Measurements from ENCODE around the gene GNB2.
A peak's percentile ranks its signal among the peaks of the same experiment; 100 is the strongest.
"Not testable (repeated sequence)": the region's sequence is repeated elsewhere in the genome, so short reads cannot be mapped to it uniquely, and the experiment has no call there.

GNB2 gene

DNA sequence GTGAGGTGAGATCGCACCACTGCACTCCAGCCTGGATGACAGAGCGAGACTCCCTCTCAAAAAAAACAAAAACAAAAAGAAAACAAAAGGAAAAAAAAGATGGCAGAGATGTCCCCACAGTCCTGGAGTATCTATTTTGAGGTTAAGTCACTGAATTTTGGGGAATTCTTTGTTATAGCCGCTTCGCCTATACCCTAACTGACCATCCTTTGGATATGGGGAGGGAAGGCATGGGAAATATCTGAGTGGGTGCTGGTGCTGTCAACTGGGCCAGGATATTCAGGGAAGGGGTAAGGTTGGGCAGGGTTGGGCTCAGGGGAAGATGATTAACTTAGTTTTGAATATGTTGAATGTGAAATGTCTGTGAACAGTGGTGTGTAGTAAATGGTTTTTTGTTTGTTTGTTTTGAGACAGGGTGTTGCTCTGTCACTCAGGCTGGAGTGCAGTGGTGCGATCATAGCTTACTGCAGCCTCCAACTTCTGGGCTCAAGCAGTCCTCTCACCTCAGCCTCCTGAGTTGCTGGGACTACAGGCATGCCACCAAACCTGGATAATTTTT is 8.3 kb upstream of the GNB2 start:
- no peak for DNase-seq

- no peak for DNase-seq
These were observed 6.0 kb upstream of the GNB2 start for GRCh38 chr7:100667331-100668068.

DNA sequence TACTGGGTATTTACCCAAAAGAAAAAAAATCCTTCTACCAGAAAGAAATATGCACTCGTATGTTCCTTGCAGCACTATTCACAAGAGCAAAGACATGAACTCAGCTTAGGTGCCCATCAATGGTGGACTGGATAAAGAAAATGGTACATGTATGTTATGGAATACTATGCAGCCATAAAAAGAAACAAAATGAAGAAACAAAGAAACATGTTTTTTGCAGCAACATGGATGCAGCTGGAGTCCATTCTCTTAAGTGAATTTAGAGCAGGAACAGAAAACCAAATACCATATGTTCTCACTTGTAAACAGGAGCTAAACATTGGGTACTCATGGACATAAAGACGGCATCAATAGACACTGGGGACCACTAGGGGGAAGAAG is 5.5 kb upstream of the GNB2 start:
- DNase-seq = no peak

DNA sequence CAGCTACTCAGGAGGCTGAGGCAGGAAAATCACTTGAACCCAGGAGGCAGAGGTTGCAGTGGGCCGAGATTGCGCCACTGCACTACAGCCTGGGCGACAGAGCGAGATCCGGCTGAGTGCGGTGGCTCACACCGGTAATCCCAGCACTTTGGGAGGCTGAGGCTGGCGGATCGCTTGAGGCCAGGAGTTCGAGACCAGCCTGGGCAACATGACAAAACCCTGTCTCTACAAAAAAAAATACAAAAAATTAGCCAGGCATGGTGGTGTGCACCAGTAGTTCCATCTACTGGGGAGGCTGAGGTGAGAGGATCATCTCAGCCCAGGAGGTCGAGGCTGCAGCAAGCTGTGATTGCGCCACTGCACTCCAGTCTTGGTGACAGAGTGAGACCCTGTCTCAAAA is 4.4 kb upstream of the GNB2 start:
- DNase-seq = not testable (repeated sequence)

GRCh38 chr7:100670074-100670473 is 3.5 kb upstream of the GNB2 start:
- no peak for DNase-seq

DNA sequence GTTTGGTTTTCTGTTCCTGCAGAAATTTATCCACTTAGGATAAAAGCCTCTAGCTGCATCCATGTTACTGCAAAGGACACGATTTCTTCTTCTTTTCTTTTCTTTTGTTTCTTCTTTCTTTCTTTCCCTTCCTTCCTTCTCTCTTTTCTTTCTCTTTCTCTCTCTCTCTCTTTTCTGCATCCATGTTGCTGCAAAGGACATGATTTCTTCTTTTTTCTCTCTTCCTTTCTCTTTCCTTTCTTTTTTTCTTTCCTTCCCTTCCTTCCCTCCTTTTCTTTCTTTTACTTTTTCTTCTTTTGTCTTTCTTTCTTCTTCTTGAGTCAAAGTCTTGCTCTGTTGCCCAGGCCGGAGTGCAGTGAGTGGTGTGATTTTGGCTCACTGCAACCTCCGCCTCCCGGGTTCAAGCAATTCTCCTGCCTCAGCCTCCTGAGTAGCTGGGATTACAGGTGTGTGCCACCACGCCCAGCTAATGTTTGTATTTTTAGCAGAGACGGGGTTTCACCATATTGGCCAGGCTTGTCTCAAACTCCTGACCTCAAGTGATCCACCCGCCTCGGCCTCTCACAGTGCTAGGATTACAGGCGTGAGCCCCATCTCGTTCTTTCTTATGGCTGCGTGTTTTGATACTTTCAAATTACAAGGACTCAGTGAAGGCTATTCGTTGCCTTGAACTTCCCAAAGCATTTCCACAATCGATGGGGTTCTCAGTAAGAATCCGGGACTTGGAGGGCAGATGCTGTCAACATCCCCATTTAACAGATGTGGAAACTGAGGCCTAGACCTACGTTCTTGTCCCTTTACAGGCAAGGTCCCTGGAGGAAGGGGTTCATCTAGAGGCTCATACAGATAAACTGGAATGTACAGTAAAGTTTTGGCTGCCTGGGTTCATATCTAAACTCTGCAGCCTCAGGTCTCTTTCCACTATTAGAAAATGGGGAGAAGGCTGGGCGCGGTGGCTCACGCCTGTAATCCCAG is 1.9 kb upstream of the GNB2 start:
- DNase-seq = no peak

GRCh38 chr7:100673942-100674410 is 436 bp downstream of the GNB2 start:
- DNase-seq = peak; percentile 30

DNA sequence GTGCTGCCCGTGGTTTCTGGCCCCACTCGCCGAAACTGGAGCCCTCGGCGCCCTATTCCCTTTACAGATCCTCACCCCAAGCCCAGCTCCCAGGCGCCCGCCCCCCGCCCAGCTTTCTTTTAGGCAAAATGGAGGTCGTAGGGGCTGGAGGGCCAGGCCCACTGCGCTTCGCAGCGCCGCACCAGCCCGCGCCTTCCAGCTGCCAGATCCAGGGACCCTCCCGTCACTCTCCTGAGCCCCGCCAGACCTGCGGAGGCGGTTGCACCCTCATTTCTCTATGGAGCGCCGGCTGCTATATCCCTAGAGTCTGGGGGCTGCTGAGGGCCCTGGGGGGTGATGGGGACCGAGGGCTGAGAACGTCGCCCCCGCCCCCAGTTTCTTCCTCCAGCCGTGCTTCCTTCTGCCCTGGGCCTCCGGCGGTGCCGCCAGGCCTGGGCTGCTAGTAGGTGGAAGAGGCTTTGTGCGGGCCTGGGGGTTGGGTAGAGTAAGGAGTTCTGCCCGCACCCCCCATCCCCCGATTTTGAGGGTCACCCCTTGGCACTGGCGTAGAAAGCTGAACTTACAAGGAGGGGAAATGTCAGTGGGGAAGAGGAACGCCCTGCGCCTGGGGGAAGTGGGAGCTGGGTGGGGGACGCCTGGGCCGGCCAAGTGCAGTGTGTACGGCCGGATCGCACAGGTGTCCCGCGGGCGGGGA is 1.0 kb downstream of the GNB2 start:
- peak; percentile 32 for DNase-seq

- no peak for DNase-seq
These were observed 1.5 kb downstream of the GNB2 start for GRCh38 chr7:100675105-100675451.

DNA sequence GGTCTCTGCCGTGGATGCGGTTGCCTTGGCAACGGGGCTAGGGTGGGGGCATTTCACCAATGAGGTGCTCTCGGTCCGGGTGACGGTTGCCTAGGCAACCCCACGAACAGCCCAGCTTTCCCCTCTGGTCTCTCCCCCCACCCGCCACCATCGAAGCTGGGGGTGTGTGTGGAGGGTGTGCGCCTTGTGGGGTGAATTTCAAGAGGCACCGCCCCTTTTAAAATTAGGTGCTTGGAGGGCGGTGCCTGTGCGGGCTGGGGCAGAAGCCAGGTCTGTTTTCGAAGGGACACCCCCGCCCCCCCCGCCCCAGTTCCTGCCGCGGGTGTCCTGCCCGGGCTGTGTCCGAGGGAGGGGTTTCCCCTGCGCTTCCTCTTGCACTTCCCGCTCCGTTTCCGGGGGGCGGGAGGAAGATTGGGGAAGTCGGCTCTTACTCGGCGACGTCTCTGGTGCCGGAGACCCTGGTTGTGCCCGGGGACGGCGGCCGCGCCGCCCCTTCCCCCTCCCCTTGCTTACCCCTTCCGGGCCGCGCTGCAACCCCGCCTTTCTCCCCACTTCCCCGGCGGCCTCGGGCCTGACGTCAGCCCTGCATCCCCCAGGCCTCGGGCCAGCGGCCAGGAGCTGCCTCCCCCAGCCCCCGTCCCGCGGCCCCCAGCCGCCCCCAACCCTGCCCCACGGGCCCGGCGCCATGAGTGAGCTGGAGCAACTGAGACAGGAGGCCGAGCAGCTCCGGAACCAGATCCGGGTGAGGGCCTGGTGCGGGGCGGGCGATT is 2.2 kb downstream of the GNB2 start:
- peak; percentile 78 for DNase-seq

GRCh38 chr7:100676501-100677306 is 3.2 kb downstream of the GNB2 start:
- DNase-seq = no peak

DNA sequence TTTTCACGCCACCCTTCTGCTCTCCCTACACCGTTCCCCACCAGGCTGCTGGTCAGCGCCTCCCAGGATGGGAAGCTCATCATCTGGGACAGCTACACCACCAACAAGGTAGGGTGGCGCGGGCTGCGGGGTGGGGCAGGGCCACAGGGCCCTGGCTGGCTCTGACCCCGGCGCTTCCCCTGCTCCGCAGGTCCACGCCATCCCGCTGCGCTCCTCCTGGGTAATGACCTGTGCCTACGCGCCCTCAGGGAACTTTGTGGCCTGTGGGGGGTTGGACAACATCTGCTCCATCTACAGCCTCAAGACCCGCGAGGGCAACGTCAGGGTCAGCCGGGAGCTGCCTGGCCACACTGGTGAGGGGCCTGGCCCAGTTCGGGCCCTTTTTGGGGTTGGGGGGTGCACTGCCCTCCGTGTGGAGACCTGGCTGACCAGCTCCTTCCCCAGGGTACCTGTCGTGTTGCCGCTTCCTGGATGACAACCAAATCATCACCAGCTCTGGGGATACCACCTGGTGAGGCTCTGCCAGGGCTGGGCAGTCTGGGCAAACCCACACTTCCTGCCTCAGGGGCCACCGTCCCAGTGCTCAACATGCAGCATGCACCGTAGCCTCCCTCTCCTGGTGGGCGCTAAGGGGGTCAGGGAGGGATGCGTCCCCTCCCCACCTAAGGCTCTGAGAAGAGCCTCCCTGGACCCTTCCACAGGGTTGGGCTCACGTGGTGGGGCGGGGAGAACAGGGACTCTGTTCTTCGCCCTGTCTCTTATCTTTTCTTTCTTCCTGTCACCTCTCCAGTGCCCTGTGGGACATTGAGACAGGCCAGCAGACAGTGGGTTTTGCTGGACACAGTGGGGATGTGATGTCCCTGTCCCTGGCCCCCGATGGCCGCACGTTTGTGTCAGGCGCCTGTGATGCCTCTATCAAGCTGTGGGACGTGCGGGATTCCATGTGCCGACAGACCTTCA is 4.0 kb downstream of the GNB2 start:
- DNase-seq = no peak

GRCh38 chr7:100678291-100678984 is 4.9 kb downstream of the GNB2 start:
- DNase-seq = no peak

GRCh38 chr7:100679129-100679926 is 5.8 kb downstream of the GNB2 start:
- DNase-seq = no peak

DNA sequence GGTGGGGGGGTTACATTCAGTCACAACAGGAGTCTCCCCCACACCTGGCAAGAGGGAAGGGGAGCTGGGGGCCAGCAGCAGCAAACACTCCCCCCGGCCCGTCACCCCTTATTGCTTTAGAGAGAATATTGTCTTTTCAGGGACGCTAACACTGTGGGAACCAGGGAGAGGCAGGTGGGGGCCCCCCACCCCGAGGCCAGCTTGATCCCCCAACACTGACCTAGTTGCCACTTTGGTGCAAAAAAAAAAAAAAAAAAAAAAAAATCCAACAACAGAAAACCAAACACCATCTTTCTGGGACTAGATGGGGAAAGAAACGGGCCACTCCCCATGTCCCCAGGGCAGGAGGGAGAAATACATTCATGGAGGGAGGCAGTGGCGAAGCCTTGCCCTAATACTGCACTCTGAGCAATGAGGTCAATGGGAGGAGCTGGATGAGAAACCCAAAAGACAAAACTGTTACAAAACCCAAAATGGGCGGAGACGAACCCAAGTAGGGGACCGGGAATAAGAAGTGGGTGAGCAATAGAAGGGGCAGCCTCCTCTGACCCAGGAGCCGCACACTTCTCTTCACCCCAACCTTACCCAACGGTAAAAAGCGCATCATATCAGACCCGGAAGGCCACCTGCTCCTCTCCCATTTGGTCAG is 6.5 kb downstream of the GNB2 start:
- peak; percentile 63 for DNase-seq

GRCh38 chr7:100680576-100681271 is 7.2 kb downstream of the GNB2 start:
- no peak for DNase-seq

DNA sequence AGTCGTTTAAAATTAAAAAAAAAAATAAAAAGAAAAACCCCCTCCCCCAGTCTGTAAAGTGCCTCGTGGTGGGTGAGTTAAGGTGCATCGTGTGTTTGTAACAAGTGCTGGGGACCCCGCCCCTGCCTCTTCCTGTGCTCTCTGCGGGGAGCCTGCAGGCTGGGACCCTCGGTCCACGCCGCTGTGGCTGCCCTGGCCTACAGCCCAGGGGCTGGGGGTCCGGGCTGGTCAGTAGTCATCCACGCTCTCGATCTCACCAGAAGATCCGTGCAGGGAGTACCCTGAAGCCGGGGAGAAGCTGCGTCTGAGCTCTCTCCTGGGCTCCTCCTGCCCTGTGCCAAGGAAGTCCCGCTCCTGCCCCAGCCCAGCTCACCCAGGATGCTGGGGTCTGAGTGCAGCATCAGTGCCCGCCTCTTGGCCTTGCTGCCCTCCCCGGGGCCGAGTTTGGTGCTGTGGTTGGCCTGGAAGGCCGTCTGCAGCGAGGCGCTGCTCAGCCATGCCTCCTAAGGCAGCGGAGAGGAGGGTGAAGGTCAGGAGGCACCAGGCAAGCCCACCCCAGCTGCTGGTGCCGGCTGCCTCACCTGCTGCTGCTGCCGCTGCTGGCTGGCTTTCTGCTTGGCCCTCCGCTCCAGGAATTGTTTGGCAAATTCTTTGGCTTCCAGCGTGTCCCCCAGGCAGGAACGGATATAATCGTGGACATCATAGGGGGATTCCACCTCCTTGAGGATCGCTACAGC is 8.1 kb downstream of the GNB2 start:
- no peak for DNase-seq
